Glutamatergic neuron (in vitro differentiated cells): ENCODE results near the gene ARF1. TPM values are rescaled to one million over a fixed set of nuclear protein-coding genes. Genes with fewer than 3 reads are reported as not detected.

ENCODE experiments used
- DNase-seq: peaks from one replicate; pipeline ENCODE4 v3.0.0; 2022
- H3K27ac Mint-ChIP-seq: one replicate; pipeline ENCODE4 v1.8.0; 2020; ENCODE audit warnings: mild to moderate bottlenecking, mixed read lengths, inconsistent platforms; ENCODE audit not compliant: unreplicated experiment
- H3K27me3 Mint-ChIP-seq: one replicate; pipeline ENCODE4 v1.8.0; 2020; ENCODE audit warnings: mild to moderate bottlenecking, moderate library complexity, mixed read lengths, inconsistent platforms; ENCODE audit not compliant: unreplicated experiment
- H3K36me3 Mint-ChIP-seq: one replicate; pipeline ENCODE4 v1.8.0; 2020; ENCODE audit warnings: mild to moderate bottlenecking, mixed read lengths, inconsistent platforms; ENCODE audit not compliant: unreplicated experiment
- H3K4me1 Mint-ChIP-seq: one replicate; pipeline ENCODE4 v1.8.0; 2020; ENCODE audit warnings: mild to moderate bottlenecking, low read depth, mixed read lengths, inconsistent platforms; ENCODE audit not compliant: unreplicated experiment
- H3K4me3 Mint-ChIP-seq: one replicate; pipeline ENCODE4 v1.8.0; 2020; ENCODE audit warnings: mild to moderate bottlenecking, mixed read lengths, inconsistent platforms; ENCODE audit not compliant: unreplicated experiment
- H3K9me3 Mint-ChIP-seq: one replicate; pipeline ENCODE4 v1.8.0; 2020; ENCODE audit warnings: mild to moderate bottlenecking, moderate library complexity, mixed read lengths, inconsistent platforms; ENCODE audit not compliant: unreplicated experiment
- CTCF ChIP-seq: fragments of 200-600 bp; sonication (generic); IDR thresholded peaks from one replicate; pipeline ENCODE4 v1.5.0; 2021; ENCODE audit not compliant: partially characterized antibody, unreplicated experiment
- total RNA-seq: library from RNA; stranded (reverse); fragmentation: NEBNext Ultra II Directional; extraction: Animal tissue kit (Norgen Biotek cat#: 25700); gene quantifications from one replicate; pipeline ENCODE4 v1.2.1, GENCODE V29; 2021; ENCODE audit not compliant: unreplicated experiment

Gene ARF1
- total RNA-seq, 1 donor from 2014 or later: 222 TPM

- Mint-ChIP-seq H3K4me3 (no peak overlapping the region), H3K4me1 (no peaks in the 10 kb centered on the region), H3K27ac (no peak overlapping the region), H3K9me3 (no peaks in the 10 kb centered on the region), H3K27me3 (peaks cover 18% of the 10 kb centered on the region), H3K36me3 (no peaks in the 10 kb centered on the region)
- peak; percentile 5 for DNase-seq
- TF ChIP-seq CTCF: no peak
Measured at GRCh38 chr1:228039986-228040385, 42.5 kb upstream of the ARF1 start.

DNA sequence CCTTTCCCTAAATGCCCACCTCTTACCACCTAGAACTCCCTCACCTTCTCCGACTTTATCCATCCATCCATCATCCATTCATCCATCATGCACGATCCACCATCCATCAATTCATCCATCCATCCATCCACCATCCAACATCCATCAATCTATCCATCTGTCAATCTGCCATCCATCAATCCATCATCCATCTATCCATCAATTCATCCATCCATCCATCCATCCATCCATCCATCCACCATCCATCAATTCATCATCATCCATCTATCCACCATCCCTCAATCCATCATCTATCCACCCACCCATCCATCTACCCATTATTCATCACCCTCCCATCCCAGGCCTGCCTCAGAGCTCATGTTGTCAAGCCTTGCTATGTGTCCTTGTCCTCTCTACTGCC is 41.2 kb upstream of the ARF1 start:
- H3K4me1 Mint-ChIP-seq: no peaks in the 10 kb centered on the region
- H3K27ac Mint-ChIP-seq: no peak overlapping the region
- H3K27me3 Mint-ChIP-seq: peaks cover 19% of the 10 kb centered on the region
- peaks cover 3% of the 10 kb centered on the region for H3K9me3 Mint-ChIP-seq
- no peak for TF ChIP-seq CTCF
- H3K4me3 Mint-ChIP-seq: no peak overlapping the region
- H3K36me3 Mint-ChIP-seq: peaks cover 3% of the 10 kb centered on the region
- DNase-seq: no peak

DNA sequence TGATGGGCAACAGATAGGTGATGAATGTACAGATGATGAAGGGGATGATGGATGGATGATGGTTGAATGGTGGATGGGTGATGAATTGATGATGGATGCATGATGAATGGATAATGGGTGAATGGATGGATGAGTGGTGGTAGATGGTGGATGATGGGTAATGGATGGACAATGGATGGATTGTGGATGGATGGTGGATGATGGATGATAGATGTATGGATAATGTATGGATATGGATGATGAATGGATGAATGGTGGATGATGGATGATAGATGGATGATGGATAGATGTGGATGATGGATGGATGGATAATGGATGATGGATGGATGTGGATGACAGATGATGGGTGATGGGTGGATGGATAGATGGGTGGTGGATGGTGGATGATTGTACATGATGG is 40.0 kb upstream of the ARF1 start:
- Mint-ChIP-seq H3K27ac (no peak overlapping the region), H3K4me3 (no peak overlapping the region), H3K9me3 (peaks cover 5% of the 10 kb centered on the region), H3K27me3 (peaks cover 20% of the 10 kb centered on the region), H3K4me1 (no peaks in the 10 kb centered on the region), H3K36me3 (peaks cover 4% of the 10 kb centered on the region)
- DNase-seq: no peak
- no peak for TF ChIP-seq CTCF

DNA sequence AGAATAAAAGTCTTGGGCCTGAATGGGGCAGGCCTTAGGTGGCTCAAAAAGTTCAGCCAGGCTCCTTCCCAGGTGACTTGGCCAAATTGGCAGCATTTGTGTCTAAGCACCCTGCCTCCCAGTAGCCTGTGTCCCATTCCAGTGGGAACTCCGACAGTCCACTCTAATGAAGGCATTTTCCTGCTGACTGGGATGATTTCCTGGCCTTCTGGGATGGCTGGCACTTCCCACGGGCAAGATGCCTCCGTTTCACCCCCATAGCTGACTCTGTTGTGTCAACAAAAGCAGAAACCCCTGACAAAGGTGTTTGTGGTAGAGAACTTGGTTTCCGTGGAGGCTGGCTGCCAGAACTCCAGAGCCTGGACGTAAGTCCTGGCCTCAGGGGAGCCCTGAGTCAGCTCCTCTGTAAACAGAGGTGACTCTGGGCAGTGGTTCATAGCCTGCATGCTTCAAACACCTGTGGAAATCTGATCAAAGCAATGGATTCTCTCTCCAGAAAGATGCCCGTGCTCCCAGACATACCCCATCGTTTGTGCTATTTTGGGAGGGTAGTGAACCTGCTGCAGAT is 39.1 kb upstream of the ARF1 start:
- Mint-ChIP-seq H3K27ac (no peak overlapping the region), H3K4me3 (no peak overlapping the region), H3K4me1 (no peaks in the 10 kb centered on the region), H3K9me3 (peaks cover 5% of the 10 kb centered on the region), H3K27me3 (peaks cover 20% of the 10 kb centered on the region), H3K36me3 (peaks cover 4% of the 10 kb centered on the region)
- DNase-seq: no peak
- TF ChIP-seq CTCF: no peak

GRCh38 chr1:228044961-228045360 is 37.5 kb upstream of the ARF1 start:
- Mint-ChIP-seq H3K27me3 (peaks cover 24% of the 10 kb centered on the region), H3K9me3 (peaks cover 5% of the 10 kb centered on the region), H3K27ac (no peak overlapping the region), H3K4me1 (no peaks in the 10 kb centered on the region), H3K4me3 (no peak overlapping the region), H3K36me3 (peaks cover 4% of the 10 kb centered on the region)
- no peak for TF ChIP-seq CTCF
- DNase-seq: no peak
